HL-60 (cell line): ENCODE results near the gene FIGNL2.

Experiments
- DNase-seq, 2 experiments: peaks; one replicate each; pipeline ENCODE4 v3.0.0-alpha.2; 2010 to 2020; ENCODE audit warnings: low read depth in 1 of 2, low spot score in 1 of 2
- H3K27ac ChIP-seq: fragments of 250-450 bp; sonication (Bioruptor Pico); replicated peaks from 2 replicates; pipeline ENCODE4 v1.5.1; 2020; ENCODE audit warnings: mild to moderate bottlenecking, moderate library complexity
- H3K27me3 ChIP-seq: fragments of 250-450 bp; sonication (Bioruptor Pico); 2 replicates; pipeline ENCODE4 v1.5.1; 2021; ENCODE audit warnings: mild to moderate bottlenecking, moderate library complexity; ENCODE audit not compliant: insufficient read depth, poor library complexity, severe bottlenecking
- H3K4me3 ChIP-seq: replicated peaks from 2 replicates; pipeline ENCODE4 v1.5.1; 2011; ENCODE audit warnings: mild to moderate bottlenecking, control low read depth, low read length; ENCODE audit not compliant: insufficient read depth
- GABPA ChIP-seq: IDR thresholded peaks from 2 replicates; pipeline ENCODE4 v1.6.1; 2012; ENCODE audit warnings: low read depth
- POLR2AphosphoS5 ChIP-seq: IDR thresholded peaks from 2 replicates; pipeline ENCODE4 v1.6.1; 2012; ENCODE audit warnings: low read depth
- SPI1 ChIP-seq: IDR thresholded peaks from 2 replicates; pipeline ENCODE4 v1.6.1; 2012; ENCODE audit warnings: low read depth, mild to moderate bottlenecking, borderline replicate concordance
- TF ChIP-seq, protein P1 (sequence below): IDR thresholded peaks from one replicate; pipeline ENCODE4 v1.5.1; 2011; ENCODE audit warnings: low read length, control low read depth, inconsistent platforms; ENCODE audit not compliant: insufficient read depth
- TF ChIP-seq, protein P2 (sequence below): IDR thresholded peaks from 2 replicates; pipeline ENCODE4 v1.6.1; 2012; ENCODE audit warnings: low read depth; ENCODE audit not compliant: insufficient replicate concordance

Gene FIGNL2

DNA sequence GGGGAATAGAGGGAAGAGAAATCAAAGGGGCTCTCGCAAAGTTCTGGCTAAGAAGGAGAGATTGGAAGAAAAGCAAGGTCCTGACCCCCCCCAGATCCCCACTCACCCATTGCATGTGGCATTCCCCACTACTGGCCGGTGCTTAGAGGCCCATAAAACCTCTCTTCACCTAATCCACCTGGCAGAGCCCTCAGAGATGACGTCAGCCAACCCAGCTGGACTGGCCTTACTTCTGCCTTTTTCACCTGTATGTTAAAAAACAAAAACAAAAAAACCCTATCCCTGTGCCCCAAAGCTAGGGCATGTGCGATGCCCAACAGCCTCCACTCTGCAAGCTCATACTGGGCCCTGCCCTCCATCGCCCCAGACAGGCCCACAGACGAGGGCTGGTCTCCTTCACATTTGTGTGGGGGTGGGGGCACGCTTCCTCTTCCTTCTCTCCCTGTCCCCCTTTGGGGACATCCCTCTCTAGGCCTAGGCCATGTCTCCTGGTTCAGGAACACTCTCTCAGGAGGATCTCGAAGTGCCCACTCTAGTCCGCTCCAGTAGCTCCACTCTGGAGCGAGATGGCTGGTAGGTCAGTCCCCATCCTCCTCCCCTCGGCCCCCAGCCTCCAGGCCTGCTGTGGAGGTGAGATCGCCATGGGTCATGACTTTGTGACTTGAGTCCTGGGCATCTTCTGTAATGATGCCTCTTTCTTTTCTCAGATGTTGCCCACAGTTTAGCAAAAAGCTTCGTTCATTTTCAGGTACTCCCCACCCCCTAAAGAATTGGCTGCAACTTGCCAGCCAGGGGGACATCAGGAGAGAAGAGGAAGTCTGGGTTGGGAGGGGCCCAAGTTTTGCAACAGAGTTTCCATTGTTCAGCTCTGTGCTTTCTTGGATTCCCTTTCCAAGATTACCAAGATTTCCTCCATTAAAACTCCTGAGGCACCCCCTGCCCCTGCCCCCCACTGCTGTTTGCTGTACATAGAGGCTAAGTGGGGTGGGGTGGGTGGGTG, 37.0 kb downstream of the FIGNL2 start:
- TF ChIP-seq POLR2AphosphoS5: no peak
- TF ChIP-seq GABPA: no peak
- TF ChIP-seq SPI1: peak; percentile 66
- TF ChIP-seq, protein P1, sequence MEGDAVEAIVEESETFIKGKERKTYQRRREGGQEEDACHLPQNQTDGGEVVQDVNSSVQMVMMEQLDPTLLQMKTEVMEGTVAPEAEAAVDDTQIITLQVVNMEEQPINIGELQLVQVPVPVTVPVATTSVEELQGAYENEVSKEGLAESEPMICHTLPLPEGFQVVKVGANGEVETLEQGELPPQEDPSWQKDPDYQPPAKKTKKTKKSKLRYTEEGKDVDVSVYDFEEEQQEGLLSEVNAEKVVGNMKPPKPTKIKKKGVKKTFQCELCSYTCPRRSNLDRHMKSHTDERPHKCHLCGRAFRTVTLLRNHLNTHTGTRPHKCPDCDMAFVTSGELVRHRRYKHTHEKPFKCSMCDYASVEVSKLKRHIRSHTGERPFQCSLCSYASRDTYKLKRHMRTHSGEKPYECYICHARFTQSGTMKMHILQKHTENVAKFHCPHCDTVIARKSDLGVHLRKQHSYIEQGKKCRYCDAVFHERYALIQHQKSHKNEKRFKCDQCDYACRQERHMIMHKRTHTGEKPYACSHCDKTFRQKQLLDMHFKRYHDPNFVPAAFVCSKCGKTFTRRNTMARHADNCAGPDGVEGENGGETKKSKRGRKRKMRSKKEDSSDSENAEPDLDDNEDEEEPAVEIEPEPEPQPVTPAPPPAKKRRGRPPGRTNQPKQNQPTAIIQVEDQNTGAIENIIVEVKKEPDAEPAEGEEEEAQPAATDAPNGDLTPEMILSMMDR: no peak
- H3K4me3 ChIP-seq: no peak overlapping the region
- no peak overlapping the region for H3K27ac ChIP-seq
- peaks cover 27% of the 10 kb centered on the region for H3K27me3 ChIP-seq
- no peak for DNase-seq

DNA sequence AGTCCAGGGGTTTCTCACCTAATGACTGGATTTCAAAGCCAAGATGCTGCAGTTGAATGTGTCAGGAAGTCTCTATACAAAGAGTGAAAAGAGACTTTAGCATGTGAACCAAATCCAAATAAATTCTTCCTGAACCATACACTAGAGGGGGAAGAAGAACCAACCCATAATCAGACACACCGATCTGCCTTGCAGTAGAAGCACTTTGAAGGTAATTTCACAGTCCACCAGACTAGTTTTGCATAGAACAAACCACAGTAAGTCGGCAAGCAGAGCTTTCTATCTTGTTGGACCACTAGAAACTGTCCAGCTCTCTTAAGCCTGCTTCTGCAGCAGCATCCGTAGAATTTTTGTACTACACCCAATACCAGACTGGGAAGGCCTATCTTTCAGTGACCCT, 39.3 kb downstream of the FIGNL2 start:
- Histone ChIP-seq H3K4me3 (no peak overlapping the region), H3K27ac (no peak overlapping the region), H3K27me3 (peaks cover 10% of the 10 kb centered on the region)
- no peak for DNase-seq
- TF ChIP-seq, protein P2, sequence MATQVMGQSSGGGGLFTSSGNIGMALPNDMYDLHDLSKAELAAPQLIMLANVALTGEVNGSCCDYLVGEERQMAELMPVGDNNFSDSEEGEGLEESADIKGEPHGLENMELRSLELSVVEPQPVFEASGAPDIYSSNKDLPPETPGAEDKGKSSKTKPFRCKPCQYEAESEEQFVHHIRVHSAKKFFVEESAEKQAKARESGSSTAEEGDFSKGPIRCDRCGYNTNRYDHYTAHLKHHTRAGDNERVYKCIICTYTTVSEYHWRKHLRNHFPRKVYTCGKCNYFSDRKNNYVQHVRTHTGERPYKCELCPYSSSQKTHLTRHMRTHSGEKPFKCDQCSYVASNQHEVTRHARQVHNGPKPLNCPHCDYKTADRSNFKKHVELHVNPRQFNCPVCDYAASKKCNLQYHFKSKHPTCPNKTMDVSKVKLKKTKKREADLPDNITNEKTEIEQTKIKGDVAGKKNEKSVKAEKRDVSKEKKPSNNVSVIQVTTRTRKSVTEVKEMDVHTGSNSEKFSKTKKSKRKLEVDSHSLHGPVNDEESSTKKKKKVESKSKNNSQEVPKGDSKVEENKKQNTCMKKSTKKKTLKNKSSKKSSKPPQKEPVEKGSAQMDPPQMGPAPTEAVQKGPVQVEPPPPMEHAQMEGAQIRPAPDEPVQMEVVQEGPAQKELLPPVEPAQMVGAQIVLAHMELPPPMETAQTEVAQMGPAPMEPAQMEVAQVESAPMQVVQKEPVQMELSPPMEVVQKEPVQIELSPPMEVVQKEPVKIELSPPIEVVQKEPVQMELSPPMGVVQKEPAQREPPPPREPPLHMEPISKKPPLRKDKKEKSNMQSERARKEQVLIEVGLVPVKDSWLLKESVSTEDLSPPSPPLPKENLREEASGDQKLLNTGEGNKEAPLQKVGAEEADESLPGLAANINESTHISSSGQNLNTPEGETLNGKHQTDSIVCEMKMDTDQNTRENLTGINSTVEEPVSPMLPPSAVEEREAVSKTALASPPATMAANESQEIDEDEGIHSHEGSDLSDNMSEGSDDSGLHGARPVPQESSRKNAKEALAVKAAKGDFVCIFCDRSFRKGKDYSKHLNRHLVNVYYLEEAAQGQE: no peak
- no peak for TF ChIP-seq POLR2AphosphoS5
- no peak for TF ChIP-seq SPI1
- TF ChIP-seq GABPA: no peak
- TF ChIP-seq, protein P1: no peak

DNA sequence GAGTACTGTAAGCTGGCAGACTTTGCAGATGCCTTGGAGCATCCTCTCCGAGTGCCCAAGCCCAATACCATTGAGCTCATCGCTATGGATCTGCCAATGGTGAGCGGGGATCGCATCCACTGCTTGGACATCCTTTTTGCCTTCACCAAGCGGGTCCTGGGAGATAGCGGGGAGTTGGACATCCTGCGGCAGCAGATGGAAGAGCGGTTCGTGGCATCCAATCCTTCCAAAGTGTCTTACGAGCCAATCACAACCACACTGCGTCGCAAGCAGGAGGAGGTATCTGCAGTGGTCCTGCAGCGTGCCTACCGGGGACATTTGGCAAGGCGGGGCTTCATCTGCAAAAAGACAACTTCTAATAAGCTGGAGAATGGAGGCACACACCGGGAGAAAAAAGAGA, 41.6 kb downstream of the FIGNL2 start:
- H3K4me3 ChIP-seq: no peak overlapping the region
- no peak overlapping the region for H3K27ac ChIP-seq
- peaks cover 4% of the 10 kb centered on the region for H3K27me3 ChIP-seq
- TF ChIP-seq, protein P1: no peak
- TF ChIP-seq POLR2AphosphoS5 (no peak), SPI1 (no peak)
- DNase-seq: no peak

DNA sequence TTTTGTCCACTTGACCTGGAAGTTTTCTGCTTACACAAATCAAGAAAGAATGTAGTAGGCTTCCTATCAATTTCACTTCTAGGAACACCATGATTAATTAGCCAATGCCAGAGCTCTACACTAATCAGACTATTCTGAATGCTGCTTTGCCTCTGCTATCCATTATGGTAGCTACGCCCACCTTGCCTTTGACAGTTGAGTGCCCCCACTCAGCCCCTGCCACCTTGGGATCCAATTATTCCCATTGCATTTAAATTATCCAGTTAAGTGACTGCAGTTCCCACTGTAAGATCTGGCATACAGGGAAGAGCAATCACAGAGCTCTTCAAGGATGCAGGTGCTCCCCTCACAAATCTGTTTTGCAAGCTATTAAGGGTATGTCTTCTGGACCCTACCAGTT, 47.5 kb downstream of the FIGNL2 start:
- no peak for DNase-seq

More for the DNA sequence above, 47.5 kb downstream of the FIGNL2 start:
- Histone ChIP-seq H3K27me3 (no peaks in the 10 kb centered on the region), H3K27ac (no peak overlapping the region), H3K4me3 (no peak overlapping the region)
- TF ChIP-seq, protein P2: no peak
- TF ChIP-seq, protein P1: no peak
- TF ChIP-seq POLR2AphosphoS5 (no peak), SPI1 (no peak), GABPA (no peak)
